Adrenal gland (tissue), 12 donors: ENCODE measurements around the gene KIAA0040. TPM values are rescaled to one million over a fixed set of nuclear protein-coding genes. Genes with fewer than 3 reads are reported as not detected.

Source experiments
- DNase-seq, 7 donors: peaks; one replicate each; pipeline ENCODE4 v3.0.0-alpha.2; 2019 to 2020
- H3K27ac ChIP-seq, 5 donors: fragments of 200-600 bp; sonication (generic) in 4 of 5; 1 replicate in 3 of 5; 2 replicates in 2 of 5; pipeline versions ENCODE4 v1.5.1 to v1.8.0; 2016 to 2020; ENCODE audit warnings: mild to moderate bottlenecking in 1 of 5
- H3K27me3 ChIP-seq: fragments of 200-600 bp; 2 replicates; pipeline ENCODE4 v1.8.0; 2021
- H3K36me3 ChIP-seq, 2 donors: fragments of 200-600 bp; replicated peaks in 1 of 2; 1 replicate in 1 of 2; 2 replicates in 1 of 2; pipeline versions ENCODE4 v1.5.1 to v1.8.0; 2018 to 2022
- H3K4me1 ChIP-seq, 2 donors: fragments of 200-600 bp; replicated peaks in 1 of 2; 1 replicate in 1 of 2; 2 replicates in 1 of 2; pipeline versions ENCODE4 v1.5.1 to v1.8.0; 2018 to 2021
- H3K4me3 ChIP-seq, 4 donors: fragments of 200-600 bp; sonication (generic) in 3 of 4; one replicate each; pipeline ENCODE4 v1.5.1; 2016 to 2018
- H3K9me3 ChIP-seq, 3 donors: fragments of 200-600 bp; sonication (generic) in 1 of 3; replicated peaks in 1 of 3; 1 replicate in 2 of 3; 2 replicates in 1 of 3; pipeline versions ENCODE4 v1.5.1 to v1.8.0; 2016 to 2021
- CTCF ChIP-seq, 6 experiments: fragments of 450-650 bp in 4 of 6; fragments of 200-600 bp in 2 of 6; sonication (generic) in 1 of 6; IDR thresholded peaks; 1 replicate in 5 of 6; 2 replicates in 1 of 6; pipeline versions ENCODE4 v1.5.1 to v1.8.0; 2016 to 2021; ENCODE audit warnings: antibody characterized with exemption in 6 of 6, mild to moderate bottlenecking in 2 of 6, moderate library complexity in 1 of 6
- POLR2A ChIP-seq, 2 donors: fragments of 450-650 bp; IDR thresholded peaks; one replicate each; pipeline ENCODE4 v1.6.1; 2017; ENCODE audit warnings: antibody characterized with exemption in 2 of 2, mild to moderate bottlenecking in 2 of 2, moderate library complexity in 1 of 2
- WGBS, 4 donors: extraction: QIAGEN DNeasy Blood & Tissue Kit in 2 of 4; methylation state at CpG; one replicate each; pipeline versions ENCODE4 v1.1.5 to v1.1.7; 2013 to 2017; 5-methylcytosine and 5-hydroxymethylcytosine counted together
- intact Hi-C, 2 donors: fragments of 100-400 bp; cut with DNase I; formaldehyde crosslinking; loops; one replicate each; pipeline versions ENCODE4 v1.14.1 to v1.15.0; 2022 to 2023
- polyA plus RNA-seq, 3 donors: library from polyadenylated mRNA; stranded (reverse); fragments of 200-250 nt in 2 of 3; fragments of 350-450 nt in 1 of 3; fragmentation: Illumina TruSeq in 1 of 3; extraction: RNeasy Lipid Tissue Mini Kit (QIAGEN cat#74804) in 1 of 3; gene quantifications; one replicate each; pipeline ENCODE4 v1.2.3, GENCODE V29; 2013 to 2014
- total RNA-seq, 9 donors: library from RNA; depleted of rRNA in 4 of 9; stranded (reverse); fragments of >200 nt in 4 of 9; fragments of 120-200 nt in 1 of 9; fragmentation: NEBNext Ultra II Directional in 1 of 9; extraction: Animal tissue kit (Norgen Biotek cat#: 25700) in 1 of 9; gene quantifications; one replicate each; pipeline versions ENCODE4 v1.1.0 to v1.2.4, GENCODE V29; 2013 to 2023
- donor health status: healthy with polysubstance abuse.
- donor health status: Bipolar disorder and iron deficiency.
- donor health status: DM: yes; HTN: yes; CAD: no.
- donor health status: DM: no; HTN: no; CAD: no.
- donor health status: DM: no; HTN: no; CAD: no.
- donor health status: DM: yes; HTN: yes; CAD: no.

KIAA0040 gene
- total and polyA plus RNA-seq, 12 donors = 1.8 to 54.3 (median 12.3) TPM

- no peaks in the 10 kb centered on the region for H3K36me3 ChIP-seq
- no peaks in the 10 kb centered on the region for H3K9me3 ChIP-seq
- 67 to 69% (median 67%) methylated on average over 4 to 5 of the region's 5 CpGs for WGBS, 4 donors
- H3K4me3 ChIP-seq = no peak overlapping the region
- DNase-seq = peak in 3 of 7 donors; percentile 21 to 36 (median 30)
- H3K4me1 ChIP-seq = no peaks in the 10 kb centered on the region
- TF ChIP-seq CTCF (IDR thresholded peaks at IDR 0.05) (no peak), POLR2A (IDR thresholded peaks at IDR 0.05) (no peak)
- H3K27ac ChIP-seq = no peak overlapping the region
- intact Hi-C loops = no loop called here
- H3K27me3 ChIP-seq = peaks cover 7% of the 10 kb centered on the region
Measured at GRCh38 chr1:175155936-175156335, 36.6 kb downstream of the KIAA0040 start.

- TF ChIP-seq POLR2A (IDR thresholded peaks at IDR 0.05) (no peak), CTCF (IDR thresholded peaks at IDR 0.05) (no peak)
- Histone ChIP-seq H3K27ac (no peak overlapping the region), H3K4me3 (no peak overlapping the region), H3K9me3 (no peaks in the 10 kb centered on the region), H3K4me1 (no peaks in the 10 kb centered on the region), H3K36me3 (no peaks in the 10 kb centered on the region), H3K27me3 (peaks cover 7% of the 10 kb centered on the region)
- no peak for DNase-seq
- intact Hi-C loops = no loop called here
- WGBS, 4 donors = 70 to 82% (median 74%) methylated on average over 4 of the region's 4 CpGs
Measured at GRCh38 chr1:175155473-175155856, 37.1 kb downstream of the KIAA0040 start.

- 21 to 26% (median 23%) methylated on average over 11 of the region's 11 CpGs for WGBS, 4 donors
- peak; percentile 75 to 95 (median 89) for TF ChIP-seq CTCF (IDR thresholded peaks at IDR 0.05)
- TF ChIP-seq POLR2A (IDR thresholded peaks at IDR 0.05) = no peak
- Histone ChIP-seq H3K9me3 (no peaks in the 10 kb centered on the region), H3K4me1 (no peaks in the 10 kb centered on the region), H3K36me3 (no peaks in the 10 kb centered on the region), H3K27ac (no peak overlapping the region), H3K27me3 (peaks cover 7% of the 10 kb centered on the region), H3K4me3 (no peak overlapping the region)
- DNase-seq = peak; percentile 56 to 85 (median 70)
- intact Hi-C loops = no loop called here
Measured at GRCh38 chr1:175154629-175155472, 37.7 kb downstream of the KIAA0040 start.

- Histone ChIP-seq H3K4me1 (no peaks in the 10 kb centered on the region), H3K36me3 (no peaks in the 10 kb centered on the region), H3K9me3 (no peaks in the 10 kb centered on the region), H3K27ac (no peak overlapping the region), H3K4me3 (no peak overlapping the region), H3K27me3 (peaks cover 7% of the 10 kb centered on the region)
- intact Hi-C loops = loop anchor here (2.0 kb wide), 2 partner anchors 167 to 169 kb away; no protein-coding TSS in a partner anchor
- no peak for TF ChIP-seq POLR2A (IDR thresholded peaks at IDR 0.05)
- TF ChIP-seq CTCF (IDR thresholded peaks at IDR 0.05) = peak; percentile 61 to 91 (median 88)
- 4 to 8% (median 6%) methylated on average over 14 to 15 of the region's 15 CpGs for WGBS, 4 donors
- peak; percentile 28 to 79 (median 65) for DNase-seq
Measured at GRCh38 chr1:175152006-175152652, 40.4 kb downstream of the KIAA0040 start.
